Caco-2 (cell line): ENCODE data around the gene BTAF1. TPM values are rescaled to one million over a fixed set of nuclear protein-coding genes. Genes with fewer than 3 reads are reported as not detected.

ENCODE experiments used
- BruUV-seq: library from RNA; stranded (reverse); fragments of 400-500 nt; replicated peaks from 2 replicates; lab custom pipeline; 2021; lab: Mats Ljungman, UMichigan
- CTCF ChIA-PET: fragments of 300-600 bp; sonication (Branson Sonifier 250); formaldehyde crosslinking; loops from one replicate; lab custom pipeline; 2022; ENCODE audit warnings: antibody characterized with exemption; lab: Charles Lee
- POLR2A ChIA-PET: fragments of 300-600 bp; sonication (Branson Sonifier 250); formaldehyde crosslinking; loops from one replicate; lab custom pipeline; 2022; ENCODE audit warnings: antibody characterized with exemption; lab: Charles Lee
- DNase-seq, 2 experiments: peaks; one replicate each; pipeline versions ENCODE4 v3.0.0 to v3.0.0-alpha.2; 2020 to 2022
- H3K27me3 ChIP-seq: replicated peaks from 2 replicates; pipeline ENCODE4 v1.6.0; 2011; ENCODE audit warnings: low read length; ENCODE audit not compliant: control insufficient read depth, insufficient read depth
- H3K36me3 ChIP-seq: 2 replicates; pipeline ENCODE4 v1.5.1; 2011; ENCODE audit warnings: low read length; ENCODE audit not compliant: control insufficient read depth, insufficient read depth
- H3K4me1 ChIP-seq: fragments of 250-450 bp; sonication (Bioruptor Pico); 2 replicates; pipeline ENCODE4 v1.5.1; 2020; ENCODE audit warnings: mild to moderate bottlenecking
- H3K4me3 ChIP-seq: 2 replicates; pipeline ENCODE4 v1.5.1; 2011; ENCODE audit warnings: low read depth, mild to moderate bottlenecking, control low read depth, low read length
- H3K9me3 ChIP-seq: fragments of 250-450 bp; sonication (Bioruptor Pico); 2 replicates; pipeline ENCODE4 v1.5.1; 2020; ENCODE audit warnings: mild to moderate bottlenecking, moderate library complexity
- H3K27ac Mint-ChIP-seq: one replicate; pipeline ENCODE4 v1.8.0; 2022; ENCODE audit warnings: mixed read lengths; ENCODE audit not compliant: unreplicated experiment
- H3K27me3 Mint-ChIP-seq: one replicate; pipeline ENCODE4 v1.8.0; 2022; ENCODE audit warnings: mixed read lengths; ENCODE audit not compliant: insufficient read depth, unreplicated experiment
- H3K36me3 Mint-ChIP-seq: one replicate; pipeline ENCODE4 v1.8.0; 2022; ENCODE audit warnings: mild to moderate bottlenecking, mixed read lengths; ENCODE audit not compliant: insufficient read depth, unreplicated experiment
- H3K4me1 Mint-ChIP-seq: one replicate; pipeline ENCODE4 v1.8.0; 2022; ENCODE audit warnings: low read depth, mixed read lengths; ENCODE audit not compliant: unreplicated experiment
- H3K4me3 Mint-ChIP-seq: one replicate; pipeline ENCODE4 v1.8.0; 2022; ENCODE audit warnings: mild to moderate bottlenecking, moderate library complexity, mixed read lengths; ENCODE audit not compliant: unreplicated experiment
- H3K9me3 Mint-ChIP-seq: one replicate; pipeline ENCODE4 v1.8.0; 2022; ENCODE audit warnings: mixed read lengths; ENCODE audit not compliant: unreplicated experiment
- intact Hi-C: fragments of 100-400 bp; cut with micrococcal nuclease; formaldehyde crosslinking; loops from one replicate; pipeline ENCODE4 v1.10.0; 2022; ENCODE audit not compliant: unreplicated experiment
- total RNA-seq: library from RNA; stranded (reverse); gene quantifications from 2 replicates; pipeline ENCODE4 v1.2.3, GENCODE V29; 2022
- TF ChIP-seq, protein P1 (sequence below), 2 experiments: fragments of 200-600 bp in 1 of 2; IDR thresholded peaks; 1 replicate in 1 of 2; 2 replicates in 1 of 2; pipeline versions ENCODE4 v1.5.1 to v1.8.0; 2011 to 2022; ENCODE audit warnings: antibody characterized with exemption in 1 of 2, control low read depth in 1 of 2, inconsistent platforms in 1 of 2, low read depth in 1 of 2, low read length in 1 of 2, mild to moderate bottlenecking in 1 of 2, moderate library complexity in 1 of 2; ENCODE audit not compliant: insufficient read depth in 1 of 2, severe bottlenecking in 1 of 2, unreplicated experiment in 1 of 2

Gene BTAF1
- total RNA-seq, 1 experiment from 2014 or later: 49.7 TPM

DNA sequence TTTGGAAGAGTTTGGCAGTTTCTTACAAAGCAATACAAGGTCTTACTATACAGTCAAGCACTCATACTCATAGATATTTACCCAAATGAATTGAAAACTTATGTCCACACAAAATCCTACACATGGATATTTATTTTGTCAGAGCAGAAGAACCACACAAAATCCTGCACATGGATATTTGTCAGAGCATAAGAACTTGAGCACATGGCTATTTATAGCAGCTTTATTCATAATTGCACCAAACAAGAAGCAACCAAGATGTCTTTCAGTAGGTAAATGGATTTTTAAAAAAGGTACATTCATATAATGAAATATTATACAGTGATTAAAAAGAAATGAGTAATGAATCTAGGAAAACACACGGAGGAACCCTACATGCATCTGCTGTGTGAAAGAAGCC, 115.4 kb downstream of the BTAF1 start:
- no peak overlapping the region for H3K4me3 ChIP-seq
- peaks cover 7% of the 10 kb centered on the region for H3K9me3 Mint-ChIP-seq
- no TSS peak for BruUV-seq
- H3K27me3 ChIP-seq: no peaks in the 10 kb centered on the region
- H3K36me3 ChIP-seq: no peaks in the 10 kb centered on the region; the same call in none of the 2 replicates
- intact Hi-C loops: no loop called here
- ChIA-PET CTCF (no interaction called here), POLR2A (interaction anchor here (0.5 kb wide), 1 partner anchor 14 kb away, joined by 4 read pairs; no protein-coding TSS in a partner anchor)
- TF ChIP-seq, protein P1, sequence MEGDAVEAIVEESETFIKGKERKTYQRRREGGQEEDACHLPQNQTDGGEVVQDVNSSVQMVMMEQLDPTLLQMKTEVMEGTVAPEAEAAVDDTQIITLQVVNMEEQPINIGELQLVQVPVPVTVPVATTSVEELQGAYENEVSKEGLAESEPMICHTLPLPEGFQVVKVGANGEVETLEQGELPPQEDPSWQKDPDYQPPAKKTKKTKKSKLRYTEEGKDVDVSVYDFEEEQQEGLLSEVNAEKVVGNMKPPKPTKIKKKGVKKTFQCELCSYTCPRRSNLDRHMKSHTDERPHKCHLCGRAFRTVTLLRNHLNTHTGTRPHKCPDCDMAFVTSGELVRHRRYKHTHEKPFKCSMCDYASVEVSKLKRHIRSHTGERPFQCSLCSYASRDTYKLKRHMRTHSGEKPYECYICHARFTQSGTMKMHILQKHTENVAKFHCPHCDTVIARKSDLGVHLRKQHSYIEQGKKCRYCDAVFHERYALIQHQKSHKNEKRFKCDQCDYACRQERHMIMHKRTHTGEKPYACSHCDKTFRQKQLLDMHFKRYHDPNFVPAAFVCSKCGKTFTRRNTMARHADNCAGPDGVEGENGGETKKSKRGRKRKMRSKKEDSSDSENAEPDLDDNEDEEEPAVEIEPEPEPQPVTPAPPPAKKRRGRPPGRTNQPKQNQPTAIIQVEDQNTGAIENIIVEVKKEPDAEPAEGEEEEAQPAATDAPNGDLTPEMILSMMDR (IDR thresholded peaks at IDR 0.05; ENCODE audit: insufficient read depth in 1 of 2, low read depth in 1 of 2, low read length in 1 of 2, severe bottlenecking in 1 of 2, unreplicated experiment in 1 of 2): no peak
- H3K36me3 Mint-ChIP-seq: peaks cover 44% of the 10 kb centered on the region
- H3K4me1 ChIP-seq: peaks cover 13% of the 10 kb centered on the region
- no peak overlapping the region for H3K27ac Mint-ChIP-seq
- DNase-seq: no peak
- H3K4me3 Mint-ChIP-seq: no peak overlapping the region
- H3K27me3 Mint-ChIP-seq: no peaks in the 10 kb centered on the region
- H3K9me3 ChIP-seq: peaks cover 18% of the 10 kb centered on the region
- peaks cover 19% of the 10 kb centered on the region for H3K4me1 Mint-ChIP-seq

GRCh38 chr10:92042541-92042940, 119.0 kb downstream of the BTAF1 start:
- Mint-ChIP-seq H3K4me1 (peaks cover 22% of the 10 kb centered on the region), H3K36me3 (peaks cover 21% of the 10 kb centered on the region), H3K27ac (peak overlapping the region; percentile 18), H3K9me3 (no peaks in the 10 kb centered on the region), H3K27me3 (no peaks in the 10 kb centered on the region), H3K4me3 (no peak overlapping the region)
- TF ChIP-seq, protein P1 (IDR thresholded peaks at IDR 0.05; ENCODE audit: insufficient read depth in 1 of 2, low read depth in 1 of 2, low read length in 1 of 2, severe bottlenecking in 1 of 2, unreplicated experiment in 1 of 2): no peak
- intact Hi-C loops: no loop called here
- ChIA-PET POLR2A (no interaction called here), CTCF (no interaction called here)
- Histone ChIP-seq H3K9me3 (no peaks in the 10 kb centered on the region), H3K36me3 (no peaks in the 10 kb centered on the region; the same call in 1 of the 2 replicates), H3K27me3 (no peaks in the 10 kb centered on the region), H3K4me1 (peaks cover 9% of the 10 kb centered on the region; the same call in 1 of the 2 replicates), H3K4me3 (no peak overlapping the region)
- BruUV-seq: no TSS peak
- DNase-seq: peak in 1 of 2 experiments; percentile 11

DNA sequence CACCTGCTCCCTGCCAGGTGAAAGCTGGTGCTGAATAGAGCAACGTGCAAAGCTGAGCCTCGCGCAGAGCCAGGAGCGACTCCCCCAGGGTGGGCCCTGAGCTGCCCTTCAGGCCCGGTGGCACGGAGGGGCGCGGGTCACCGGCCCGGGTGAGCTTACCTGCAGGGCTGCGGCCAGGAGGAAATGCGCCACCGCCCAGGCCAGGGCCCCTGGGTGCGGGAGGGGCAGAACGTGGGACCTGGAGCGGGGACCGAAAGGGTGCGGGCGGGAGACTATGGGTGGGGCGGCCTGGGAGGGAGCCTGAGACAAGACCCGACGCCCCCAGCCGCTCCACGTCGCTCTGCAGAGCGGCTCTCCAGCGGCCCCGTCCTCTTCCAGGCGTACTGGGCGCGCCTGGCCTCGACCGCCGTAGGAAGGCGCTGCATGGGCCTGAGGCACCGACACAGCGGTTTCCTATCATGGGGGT, 122.1 kb downstream of the BTAF1 start:
- H3K9me3 Mint-ChIP-seq: no peaks in the 10 kb centered on the region
- POLR2A ChIA-PET: no interaction called here
- peaks cover 28% of the 10 kb centered on the region for H3K4me1 Mint-ChIP-seq
- no peak overlapping the region for H3K4me3 ChIP-seq
- peaks cover 9% of the 10 kb centered on the region for H3K36me3 Mint-ChIP-seq
- no peaks in the 10 kb centered on the region for H3K27me3 ChIP-seq
- no peaks in the 10 kb centered on the region for H3K36me3 ChIP-seq
- H3K9me3 ChIP-seq: no peaks in the 10 kb centered on the region
- TF ChIP-seq, protein P1 (IDR thresholded peaks at IDR 0.05; ENCODE audit: insufficient read depth in 1 of 2, low read depth in 1 of 2, low read length in 1 of 2, severe bottlenecking in 1 of 2, unreplicated experiment in 1 of 2): no peak
- H3K27ac Mint-ChIP-seq: no peak overlapping the region
- H3K27me3 Mint-ChIP-seq: no peaks in the 10 kb centered on the region
- DNase-seq: no peak
- H3K4me1 ChIP-seq: peaks cover 9% of the 10 kb centered on the region; the same call in 1 of the 2 replicates
- BruUV-seq: no TSS peak
- H3K4me3 Mint-ChIP-seq: no peak overlapping the region
- CTCF ChIA-PET: no interaction called here
- intact Hi-C loops: no loop called here
